Right lobe of liver (tissue), 4 donors: ENCODE results near the gene GNPAT.

ENCODE experiments used
- CTCF ChIP-seq, 4 donors: fragments of 200-600 bp in 3 of 4; fragments of 450-650 bp in 1 of 4; IDR thresholded peaks; one replicate each; pipeline versions ENCODE4 v1.5.1 to v1.8.0; 2016 to 2022; ENCODE audit warnings: antibody characterized with exemption in 4 of 4, mild to moderate bottlenecking in 2 of 4
- POLR2A ChIP-seq: fragments of 450-650 bp; IDR thresholded peaks from one replicate; pipeline ENCODE4 v1.6.1; 2017; ENCODE audit warnings: antibody characterized with exemption, mild to moderate bottlenecking
- donor health status: DM: no; HTN: no; CAD: no.
- donor health status: DM: no; HTN: no; CAD: no.
- donor health status: DM: no; HTN: yes; CAD: no.

- TF ChIP-seq CTCF (IDR thresholded peaks at IDR 0.05) (no peak), POLR2A (no peak)
These were observed 45.6 kb downstream of the GNPAT start for GRCh38 chr1:231286603-231287002.
